Endothelial cell of umbilical vein (primary cell): Measurements from ENCODE around the gene SESTD1. TPM values are rescaled to one million over a fixed set of nuclear protein-coding genes. Genes with fewer than 3 reads are reported as not detected.

Experiments
- BruUV-seq: library from RNA; stranded (reverse); fragments of 400-500 nt; replicated peaks from 2 replicates; lab custom pipeline; 2021; lab: Mats Ljungman, UMichigan
- CTCF ChIA-PET: fragments of 300-600, 350-600 bp; sonication (Branson Sonifier 250); formaldehyde crosslinking; loops from one replicate; lab custom pipeline; 2021; ENCODE audit warnings: antibody characterized with exemption, inconsistent platforms; lab: Charles Lee
- POLR2A ChIA-PET: fragments of 300-600, 350-600 bp; sonication (Branson Sonifier 250); formaldehyde crosslinking; loops from one replicate; lab custom pipeline; 2021; ENCODE audit warnings: antibody characterized with exemption, inconsistent platforms; lab: Charles Lee
- DNase-seq: peaks from one replicate; pipeline ENCODE4 v3.0.0-alpha.2; 2011; ENCODE audit warnings: low read depth, low spot score
- FAIRE-seq: peaks from 2 replicates; lab custom pipeline; 2011; peaks lifted over from hg19 to GRCh38; lab: Jason Lieb, UNC
- H2AFZ ChIP-seq: 2 replicates; pipeline ENCODE4 v1.6.0; 2012; ENCODE audit warnings: low read depth, low read length, control low read depth, inconsistent platforms
- H3K27ac ChIP-seq: 2 replicates; pipeline ENCODE4 v1.5.1; 2011; ENCODE audit warnings: low read depth, mild to moderate bottlenecking, control low read depth, low read length, moderate library complexity; ENCODE audit not compliant: insufficient read depth
- H3K27me3 ChIP-seq, 2 experiments: 2 replicates each; pipeline versions ENCODE4 v1.6.0 to v1.6.1; 2011; ENCODE audit warnings: low read length in 2 of 2, mixed read lengths in 1 of 2; ENCODE audit not compliant: control insufficient read depth in 2 of 2, insufficient read depth in 2 of 2
- H3K36me3 ChIP-seq, 2 experiments: 2 replicates in 1 of 2; 3 replicates in 1 of 2; pipeline ENCODE4 v1.5.1; 2011; ENCODE audit warnings: low read length in 2 of 2, mild to moderate bottlenecking in 1 of 2, moderate library complexity in 1 of 2; ENCODE audit not compliant: control insufficient read depth in 2 of 2, insufficient read depth in 2 of 2; ENCODE audit errors: extremely low read depth in 1 of 2
- H3K4me1 ChIP-seq: 3 replicates; pipeline ENCODE4 v1.5.1; 2011; ENCODE audit warnings: mild to moderate bottlenecking, low read length; ENCODE audit not compliant: control insufficient read depth, insufficient read depth; ENCODE audit errors: extremely low read depth
- H3K4me2 ChIP-seq: 2 replicates; pipeline ENCODE4 v1.6.1; 2011; ENCODE audit warnings: low read length, control low read depth, mixed read lengths; ENCODE audit not compliant: insufficient read depth
- H3K4me3 ChIP-seq, 3 experiments: fragments of 200-600 bp in 1 of 3; sonication (generic), shearing (Covaris generic) in 1 of 3; replicated peaks in 1 of 3; 2 replicates each; pipeline ENCODE4 v1.5.1; 2011 to 2016; ENCODE audit warnings: control low read depth in 3 of 3, low read length in 3 of 3, mild to moderate bottlenecking in 2 of 3, inconsistent platforms in 1 of 3, low read depth in 1 of 3, moderate library complexity in 1 of 3; ENCODE audit not compliant: insufficient read depth in 1 of 3
- H3K79me2 ChIP-seq: 2 replicates; pipeline ENCODE4 v1.6.0; 2012; ENCODE audit warnings: low read length, inconsistent platforms; ENCODE audit not compliant: control insufficient read depth, insufficient read depth
- H3K9ac ChIP-seq: replicated peaks from 2 replicates; pipeline ENCODE3; 2011; ENCODE audit warnings: low read length, control low read depth; ENCODE audit not compliant: insufficient read depth; ENCODE audit errors: extremely low read depth
- H3K9me1 ChIP-seq: replicated peaks from 3 replicates; pipeline ENCODE4 v1.6.0; 2011; ENCODE audit warnings: mild to moderate bottlenecking, low read length; ENCODE audit not compliant: control insufficient read depth, insufficient read depth; ENCODE audit errors: extremely low read depth
- H3K9me3 ChIP-seq: replicated peaks from 2 replicates; pipeline ENCODE4 v1.5.1; 2012; ENCODE audit warnings: low read length, inconsistent platforms; ENCODE audit not compliant: control insufficient read depth, insufficient read depth
- H4K20me1 ChIP-seq: replicated peaks from 2 replicates; pipeline ENCODE3; 2011; ENCODE audit warnings: mild to moderate bottlenecking, low read length; ENCODE audit not compliant: control insufficient read depth, insufficient read depth; ENCODE audit errors: extremely low read depth
- EZH2 ChIP-seq: IDR thresholded peaks from 2 replicates; pipeline ENCODE4 v1.6.1; 2012; ENCODE audit warnings: borderline replicate concordance, low read depth, mild to moderate bottlenecking, moderate library complexity, low read length, inconsistent platforms; ENCODE audit not compliant: severe bottlenecking
- FOS ChIP-seq: IDR thresholded peaks from 2 replicates; pipeline ENCODE4 v1.6.1; 2011; ENCODE audit warnings: mild to moderate bottlenecking, low read length, moderate library complexity, borderline replicate concordance; ENCODE audit not compliant: insufficient read depth
- GATA2 ChIP-seq: IDR thresholded peaks from 2 replicates; pipeline ENCODE4 v1.7.0; 2011; ENCODE audit warnings: low read depth, mild to moderate bottlenecking, moderate library complexity, mixed read lengths, low read length; ENCODE audit not compliant: insufficient read length, insufficient read depth
- JUN ChIP-seq: IDR thresholded peaks from 2 replicates; pipeline ENCODE4 v1.6.1; 2011; ENCODE audit warnings: borderline replicate concordance, low read depth; ENCODE audit not compliant: insufficient read length, insufficient read depth
- MYC ChIP-seq: IDR thresholded peaks from one replicate; pipeline ENCODE4 v1.6.1; 2011; ENCODE audit warnings: mild to moderate bottlenecking, low read depth, low read length
- POLR2A ChIP-seq: IDR thresholded peaks from 2 replicates; pipeline ENCODE4 v1.6.1; 2012; ENCODE audit warnings: low read depth, mild to moderate bottlenecking, control low read depth, low read length
- POLR2AphosphoS5 ChIP-seq: IDR thresholded peaks from 2 replicates; pipeline ENCODE4 v1.6.1; 2012; ENCODE audit warnings: low read depth, mild to moderate bottlenecking, control low read depth, low read length, moderate library complexity; ENCODE audit not compliant: insufficient read depth
- dilution Hi-C: fragments of 300-500 bp; cut with MboI; formaldehyde crosslinking; loops from one replicate; pipeline ENCODE4 v1.15.0; 2019; ENCODE audit warnings: low sequenced_read_pairs; ENCODE audit not compliant: extremely low pct_ligation_motif_present
- intact Hi-C: fragments of 100-400 bp; cut with micrococcal nuclease; formaldehyde crosslinking; loops from one replicate; pipeline ENCODE4 v1.10.0; 2022
- polyA plus RNA-seq, 4 experiments: library from polyadenylated mRNA; depleted of rRNA in 3 of 4; stranded (reverse) in 3 of 4; unstranded in 1 of 4; fragments of >200 nt; gene quantifications; 2 replicates each; pipeline versions ENCODE4 v1.2.1 to v1.2.3, GENCODE V29; 2011 to 2012; ENCODE audit warnings: missing spikeins in 1 of 4
- total RNA-seq: library from RNA; stranded (reverse); gene quantifications from 2 replicates; pipeline ENCODE4 v1.2.3, GENCODE V29; 2021
- TF ChIP-seq, protein P1 (sequence below): IDR thresholded peaks from 2 replicates; pipeline ENCODE4 v1.6.1; 2011; ENCODE audit not compliant: insufficient read depth, insufficient read length
- TF ChIP-seq, protein P2 (sequence below), 2 donors: IDR thresholded peaks; 1 replicate in 1 of 2; 2 replicates in 1 of 2; pipeline ENCODE4 v1.5.1; 2011; ENCODE audit warnings: low read length in 2 of 2, mild to moderate bottlenecking in 2 of 2, moderate library complexity in 2 of 2, control low read depth in 1 of 2, inconsistent platforms in 1 of 2, low read depth in 1 of 2; ENCODE audit not compliant: insufficient read depth in 1 of 2; ENCODE audit errors: extremely low read depth in 1 of 2

SESTD1 gene
- total and polyA plus RNA-seq, 2 donors (not counting 3 experiments of a cell fraction or from before 2014, with no cell fraction given) = 9.8 to 72.4 TPM

DNA sequence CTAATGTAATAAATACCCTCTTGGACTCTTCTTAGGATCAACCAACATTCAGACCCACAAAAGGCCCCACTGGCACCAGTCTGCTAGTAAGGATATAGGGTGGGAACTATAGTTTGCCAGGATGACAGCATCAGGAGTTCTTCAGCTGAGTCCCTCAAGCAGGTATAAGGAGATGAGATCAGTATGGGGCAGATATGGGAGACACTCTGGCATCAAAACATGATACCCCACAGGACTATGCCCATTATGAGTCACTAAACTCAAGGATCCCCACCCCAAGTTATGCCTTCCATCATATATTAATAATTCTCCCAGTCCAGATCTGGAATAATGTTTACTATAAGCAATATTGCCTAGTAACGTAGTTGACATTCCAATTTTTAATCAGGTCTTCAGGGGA lies 131.6 kb downstream of the SESTD1 start:
- Histone ChIP-seq H3K4me1 (no peaks in the 10 kb centered on the region), H3K9me1 (no peaks in the 10 kb centered on the region), H4K20me1 (no peaks in the 10 kb centered on the region), H3K4me3 (no peak overlapping the region), H3K36me3 (peaks cover 0 to 2% of the 10 kb centered on the region in 2 experiments), H2AFZ (no peak overlapping the region), H3K27ac (no peak overlapping the region), H3K79me2 (no peaks in the 10 kb centered on the region), H3K27me3 (no peaks in the 10 kb centered on the region), H3K4me2 (no peak overlapping the region), H3K9me3 (no peaks in the 10 kb centered on the region), H3K9ac (no peak overlapping the region)
- CTCF ChIA-PET = interaction anchor here (0.8 kb wide), 1 partner anchor 371 kb away, joined by 3 read pairs; no protein-coding TSS in a partner anchor
- TF ChIP-seq MYC (no peak), POLR2AphosphoS5 (no peak), POLR2A (no peak), JUN (no peak), FOS (no peak), GATA2 (no peak), EZH2 (no peak)
- TF ChIP-seq, protein P1, sequence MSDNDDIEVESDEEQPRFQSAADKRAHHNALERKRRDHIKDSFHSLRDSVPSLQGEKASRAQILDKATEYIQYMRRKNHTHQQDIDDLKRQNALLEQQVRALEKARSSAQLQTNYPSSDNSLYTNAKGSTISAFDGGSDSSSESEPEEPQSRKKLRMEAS = no peak
- TF ChIP-seq, protein P2, sequence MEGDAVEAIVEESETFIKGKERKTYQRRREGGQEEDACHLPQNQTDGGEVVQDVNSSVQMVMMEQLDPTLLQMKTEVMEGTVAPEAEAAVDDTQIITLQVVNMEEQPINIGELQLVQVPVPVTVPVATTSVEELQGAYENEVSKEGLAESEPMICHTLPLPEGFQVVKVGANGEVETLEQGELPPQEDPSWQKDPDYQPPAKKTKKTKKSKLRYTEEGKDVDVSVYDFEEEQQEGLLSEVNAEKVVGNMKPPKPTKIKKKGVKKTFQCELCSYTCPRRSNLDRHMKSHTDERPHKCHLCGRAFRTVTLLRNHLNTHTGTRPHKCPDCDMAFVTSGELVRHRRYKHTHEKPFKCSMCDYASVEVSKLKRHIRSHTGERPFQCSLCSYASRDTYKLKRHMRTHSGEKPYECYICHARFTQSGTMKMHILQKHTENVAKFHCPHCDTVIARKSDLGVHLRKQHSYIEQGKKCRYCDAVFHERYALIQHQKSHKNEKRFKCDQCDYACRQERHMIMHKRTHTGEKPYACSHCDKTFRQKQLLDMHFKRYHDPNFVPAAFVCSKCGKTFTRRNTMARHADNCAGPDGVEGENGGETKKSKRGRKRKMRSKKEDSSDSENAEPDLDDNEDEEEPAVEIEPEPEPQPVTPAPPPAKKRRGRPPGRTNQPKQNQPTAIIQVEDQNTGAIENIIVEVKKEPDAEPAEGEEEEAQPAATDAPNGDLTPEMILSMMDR (IDR thresholded peaks at IDR 0.05; ENCODE audit: extremely low read depth in 1 of 2, insufficient read depth in 1 of 2, low read depth in 1 of 2, low read length in 2 of 2) = no peak
- no peak for DNase-seq
- intact Hi-C loops (no loop called here), dilution Hi-C loops (no loop called here)
- no TSS peak for BruUV-seq
- POLR2A ChIA-PET = no interaction called here
- FAIRE-seq = no peak
